IPS DF 6.9 (cell line): ENCODE results near the gene MCF2L2.

Source experiments
- DNase-seq: peaks from one replicate; pipeline ENCODE4 v3.0.0-alpha.2; 2013; ENCODE audit warnings: low read depth, low spot score
- H3K27ac ChIP-seq: one replicate; pipeline ENCODE4 v1.5.1; 2013; ENCODE audit warnings: low read length, control low read depth
- H3K27me3 ChIP-seq: 2 replicates; pipeline ENCODE4 v1.6.1; 2013; ENCODE audit warnings: mild to moderate bottlenecking, low read length; ENCODE audit not compliant: control insufficient read depth, insufficient read depth
- H3K36me3 ChIP-seq: 2 replicates; pipeline ENCODE4 v1.6.1; 2013; ENCODE audit warnings: low read length; ENCODE audit not compliant: control insufficient read depth, insufficient read depth
- H3K4me1 ChIP-seq: 2 replicates; pipeline ENCODE4 v1.6.1; 2013; ENCODE audit warnings: low read length; ENCODE audit not compliant: control insufficient read depth, insufficient read depth
- H3K4me3 ChIP-seq: 2 replicates; pipeline ENCODE4 v1.5.1; 2013; ENCODE audit warnings: mild to moderate bottlenecking, low read length
- H3K9me3 ChIP-seq: 2 replicates; pipeline ENCODE4 v1.6.1; 2013; ENCODE audit warnings: low read length, inconsistent platforms; ENCODE audit not compliant: control insufficient read depth, insufficient read depth
- WGBS: extraction: QIAGEN DNeasy Blood & Tissue Kit; methylation state at CpG from one replicate; pipeline ENCODE4 v1.1.7; 2013; ENCODE audit warnings: mixed read lengths, missing lambda C conversion rate; ENCODE audit not compliant: insufficient read length, insufficient coverage; 5-methylcytosine and 5-hydroxymethylcytosine counted together

MCF2L2 gene

GRCh38 chr3:183299976-183300375 lies 128.4 kb downstream of the MCF2L2 start:
- no CpG with 5 or more reads among the region's 4 CpGs for WGBS
- no peak for DNase-seq
- Histone ChIP-seq H3K9me3 (no peaks in the 10 kb centered on the region), H3K27me3 (no peaks in the 10 kb centered on the region), H3K27ac (no peak overlapping the region), H3K4me3 (no peak overlapping the region), H3K36me3 (no peaks in the 10 kb centered on the region; the same call in 1 of the 2 replicates), H3K4me1 (no peaks in the 10 kb centered on the region)

GRCh38 chr3:183298701-183299153 lies 129.7 kb downstream of the MCF2L2 start:
- DNase-seq: no peak
- Histone ChIP-seq H3K4me1 (no peaks in the 10 kb centered on the region), H3K4me3 (no peak overlapping the region), H3K36me3 (no peaks in the 10 kb centered on the region; the same call in 1 of the 2 replicates), H3K27ac (no peak overlapping the region), H3K27me3 (no peaks in the 10 kb centered on the region), H3K9me3 (no peaks in the 10 kb centered on the region)
- WGBS: no CpG with 5 or more reads among the region's 5 CpGs

- no peak overlapping the region for H3K4me3 ChIP-seq
- H3K27me3 ChIP-seq: no peaks in the 10 kb centered on the region
- H3K27ac ChIP-seq: no peak overlapping the region
- no CpG with 5 or more reads among the region's 12 CpGs for WGBS
- no peaks in the 10 kb centered on the region for H3K4me1 ChIP-seq
- no peak for DNase-seq
- H3K9me3 ChIP-seq: no peaks in the 10 kb centered on the region
- H3K36me3 ChIP-seq: no peaks in the 10 kb centered on the region; the same call in 1 of the 2 replicates
These were observed 131.5 kb downstream of the MCF2L2 start for GRCh38 chr3:183296944-183297343.

DNA sequence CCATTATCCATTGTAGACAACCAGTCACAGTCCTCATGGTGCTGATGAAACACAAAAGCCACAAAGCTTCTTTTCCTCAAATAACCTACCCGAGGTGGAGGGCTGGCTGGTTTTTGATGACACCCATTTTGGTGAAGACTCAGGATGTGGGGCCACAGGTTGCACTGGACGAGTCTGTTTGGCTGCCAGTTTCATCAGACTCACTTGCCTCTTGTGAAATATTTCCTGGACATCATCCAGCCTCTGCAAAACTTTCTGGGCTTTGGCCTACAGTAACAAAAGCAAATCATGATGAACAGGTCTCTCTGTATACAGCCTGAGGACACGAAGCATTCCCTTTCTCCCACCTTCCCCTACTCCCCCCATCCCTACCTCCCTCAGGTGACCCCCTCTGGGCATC lies 133.2 kb downstream of the MCF2L2 start:
- DNase-seq: no peak
- Histone ChIP-seq H3K36me3 (no peaks in the 10 kb centered on the region; the same call in 1 of the 2 replicates), H3K27ac (no peak overlapping the region), H3K4me1 (no peaks in the 10 kb centered on the region), H3K27me3 (no peaks in the 10 kb centered on the region), H3K9me3 (no peaks in the 10 kb centered on the region), H3K4me3 (no peak overlapping the region)
- WGBS: no CpG with 5 or more reads among the region's 3 CpGs

DNA sequence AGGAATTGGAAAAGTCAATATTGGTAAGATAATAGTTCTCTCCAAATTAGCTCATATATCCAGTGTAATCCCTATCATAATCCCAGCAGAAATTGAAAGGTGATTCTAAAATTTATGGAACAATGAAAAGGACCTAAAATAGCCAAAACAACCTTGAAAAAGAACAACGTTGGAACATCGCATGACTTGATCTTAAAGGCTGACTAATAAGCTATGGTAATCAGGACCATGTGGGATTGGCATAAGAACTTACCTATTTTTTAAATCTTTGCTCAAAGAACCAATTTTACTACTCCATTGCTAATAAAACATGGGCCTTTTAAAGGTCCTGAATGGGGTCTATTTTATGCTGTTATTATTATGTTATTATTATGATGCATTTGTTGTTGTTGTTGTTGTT lies 134.5 kb downstream of the MCF2L2 start:
- Histone ChIP-seq H3K9me3 (no peaks in the 10 kb centered on the region), H3K4me1 (no peaks in the 10 kb centered on the region), H3K36me3 (no peaks in the 10 kb centered on the region; the same call in 1 of the 2 replicates), H3K27ac (no peak overlapping the region), H3K4me3 (no peak overlapping the region), H3K27me3 (no peaks in the 10 kb centered on the region)
- DNase-seq: no peak
- WGBS: no CpG with 5 or more reads among the region's 2 CpGs

- no peaks in the 10 kb centered on the region for H3K27me3 ChIP-seq
- H3K4me1 ChIP-seq: no peaks in the 10 kb centered on the region
- no CpG with 5 or more reads among the region's 4 CpGs for WGBS
- no peaks in the 10 kb centered on the region; the same call in 1 of the 2 replicates for H3K36me3 ChIP-seq
- H3K9me3 ChIP-seq: no peaks in the 10 kb centered on the region
- H3K27ac ChIP-seq: no peak overlapping the region
- DNase-seq: no peak
- H3K4me3 ChIP-seq: no peak overlapping the region
These were observed 136.9 kb downstream of the MCF2L2 start for GRCh38 chr3:183291497-183292031.

- no peak overlapping the region for H3K4me3 ChIP-seq
- H3K27me3 ChIP-seq: no peaks in the 10 kb centered on the region
- no peaks in the 10 kb centered on the region for H3K4me1 ChIP-seq
- no CpG with 5 or more reads among the region's 2 CpGs for WGBS
- H3K36me3 ChIP-seq: no peaks in the 10 kb centered on the region; the same call in 1 of the 2 replicates
- no peak for DNase-seq
- no peaks in the 10 kb centered on the region for H3K9me3 ChIP-seq
- no peak overlapping the region for H3K27ac ChIP-seq
These were observed 138.2 kb downstream of the MCF2L2 start for GRCh38 chr3:183290216-183290615.

GRCh38 chr3:183288117-183288516 lies 140.3 kb downstream of the MCF2L2 start:
- WGBS: no CpG with 5 or more reads among the region's 2 CpGs
- H3K4me1 ChIP-seq: no peaks in the 10 kb centered on the region

GRCh38 chr3:183287301-183287971 lies 141.0 kb downstream of the MCF2L2 start:
- Histone ChIP-seq H3K9me3 (no peaks in the 10 kb centered on the region), H3K36me3 (0 out of 2 replicates have a peak, but pooled peaks cover 3% of the 10 kb centered on the region), H3K4me1 (no peaks in the 10 kb centered on the region), H3K4me3 (no peak overlapping the region), H3K27ac (no peak overlapping the region), H3K27me3 (no peaks in the 10 kb centered on the region)
- DNase-seq: no peak
- no CpG with 5 or more reads among the region's 9 CpGs for WGBS

More at GRCh38 chr3:183288117-183288516, 140.3 kb downstream of the MCF2L2 start:
- DNase-seq: no peak
- H3K4me3 ChIP-seq: no peak overlapping the region
- H3K9me3 ChIP-seq: no peaks in the 10 kb centered on the region
- 0 out of 2 replicates have a peak, but pooled peaks cover 1% of the 10 kb centered on the region for H3K36me3 ChIP-seq
- H3K27ac ChIP-seq: no peak overlapping the region
- H3K27me3 ChIP-seq: no peaks in the 10 kb centered on the region

- Histone ChIP-seq H3K27ac (no peak overlapping the region), H3K9me3 (no peaks in the 10 kb centered on the region), H3K27me3 (no peaks in the 10 kb centered on the region), H3K4me3 (no peak overlapping the region), H3K4me1 (no peaks in the 10 kb centered on the region), H3K36me3 (0 out of 2 replicates have a peak, but pooled peaks cover 3% of the 10 kb centered on the region)
- WGBS: no CpG with 5 or more reads among the region's 10 CpGs
- DNase-seq: no peak
These were observed 142.5 kb downstream of the MCF2L2 start for GRCh38 chr3:183285828-183286457.
